ENCODE measurements around the gene TP53I11.

The TP53I11 gene

DNA sequence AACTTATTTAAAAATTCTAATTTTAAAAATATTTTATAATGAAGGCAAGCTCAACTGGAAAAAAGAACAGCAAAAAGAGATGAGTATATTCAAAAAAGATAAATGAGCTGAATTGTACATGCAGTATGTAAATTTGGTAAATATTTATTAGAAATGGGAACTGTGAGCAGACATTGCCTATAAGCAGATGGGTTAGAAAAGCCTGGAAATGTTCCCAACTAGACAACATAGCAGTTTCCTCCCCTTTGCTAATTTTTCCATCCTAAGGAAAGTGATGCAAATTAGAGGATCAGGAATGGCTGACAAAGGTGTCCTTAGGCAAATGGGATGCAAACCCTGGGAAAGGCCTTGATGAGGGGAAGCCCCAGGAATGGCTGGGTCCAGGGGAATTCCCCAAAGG lies 37.2 kb downstream of the TP53I11 start:
- no peak for DNase-seq

DNA sequence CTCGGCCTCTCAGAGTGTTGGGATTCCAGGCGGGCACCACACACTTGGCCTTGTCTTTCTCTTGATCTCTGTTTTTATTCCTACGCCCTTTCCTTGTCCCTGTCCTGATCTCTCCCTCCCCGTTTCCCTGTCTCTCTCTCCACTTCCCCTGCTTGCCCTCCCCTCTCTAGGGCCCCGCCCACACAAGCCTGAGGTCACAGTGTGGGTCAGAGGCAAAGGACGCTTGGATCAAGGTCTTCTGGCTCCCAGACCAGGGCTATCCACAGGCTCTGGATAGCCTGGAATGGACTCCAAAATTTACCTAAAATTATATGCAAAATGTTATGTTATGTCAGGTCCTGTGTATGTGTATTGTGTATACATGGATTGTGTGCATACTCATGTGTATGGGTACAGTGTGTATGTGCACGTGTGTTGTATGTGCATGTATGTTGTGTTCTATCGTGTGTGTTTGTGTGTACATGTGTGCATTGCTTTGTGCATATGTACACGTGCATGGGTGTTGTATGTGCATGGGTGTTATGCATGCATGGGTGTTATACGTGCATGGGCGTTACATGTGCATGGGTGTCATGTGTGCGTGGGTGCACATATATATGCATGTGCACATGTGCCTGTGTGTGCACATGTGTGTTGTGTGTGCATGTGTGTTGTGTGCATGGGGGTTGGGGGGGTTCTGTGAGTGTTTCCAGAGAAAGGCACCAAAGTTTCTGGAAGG lies 38.3 kb downstream of the TP53I11 start:
- DNase-seq: no peak

DNA sequence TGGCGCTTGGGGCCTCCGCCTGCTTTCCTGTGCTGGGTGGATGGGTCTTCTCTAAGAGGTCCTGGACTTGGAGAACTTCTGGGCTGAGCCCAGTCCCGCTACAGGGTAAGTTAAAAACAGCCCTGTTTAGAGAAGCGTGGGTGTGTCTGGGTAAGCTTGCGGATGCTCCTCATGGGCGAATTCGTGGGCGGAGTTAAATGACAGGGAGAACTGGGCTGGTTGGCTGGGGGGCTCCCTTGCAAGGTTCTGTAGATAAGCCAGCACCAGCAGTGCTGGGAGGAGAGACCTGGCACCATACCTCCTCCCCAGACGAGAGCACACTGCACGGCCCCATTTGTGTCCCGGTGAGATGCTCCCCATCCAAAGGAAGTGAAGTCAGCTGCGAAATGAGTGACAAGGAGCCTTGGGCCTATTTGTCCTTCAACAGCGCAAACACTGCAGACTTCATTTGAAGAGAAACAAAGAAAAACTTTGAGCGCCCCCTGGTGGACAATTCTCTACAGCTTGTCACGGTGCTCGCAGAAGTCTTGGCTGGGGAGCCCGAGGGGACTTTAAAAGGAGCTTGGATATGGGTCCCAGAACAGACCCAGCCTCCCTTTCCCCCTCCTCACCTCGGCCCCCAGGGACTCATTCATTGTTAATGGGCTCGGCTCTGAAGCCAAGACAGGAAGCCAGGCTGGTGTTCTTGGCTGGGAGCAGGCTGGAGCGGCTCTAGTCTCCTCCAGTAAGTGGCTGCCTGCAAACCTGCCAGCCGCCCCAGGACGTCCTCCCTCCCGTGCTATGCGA lies 39.5 kb downstream of the TP53I11 start:
- DNase-seq: peak; percentile 85

DNA sequence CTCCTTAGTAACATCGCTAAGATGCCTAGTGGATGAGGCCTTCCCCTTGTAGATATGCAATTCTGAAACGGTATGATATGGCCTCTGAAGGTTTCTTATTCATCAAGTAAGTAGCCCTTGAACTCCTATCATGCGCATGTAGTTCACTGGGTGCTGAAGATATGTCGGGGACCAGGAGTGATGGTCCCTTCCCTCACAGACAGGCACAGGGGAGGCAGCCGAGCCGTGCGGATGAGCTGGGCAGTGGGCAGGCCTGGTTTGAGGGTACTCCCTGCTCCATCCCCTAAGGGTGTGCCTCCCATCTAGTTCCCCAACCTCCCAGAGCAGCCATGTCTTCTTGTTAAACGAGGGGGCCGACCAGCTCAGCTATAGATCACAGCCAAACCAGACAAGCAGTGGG lies 40.1 kb downstream of the TP53I11 start:
- DNase-seq: no peak

DNA sequence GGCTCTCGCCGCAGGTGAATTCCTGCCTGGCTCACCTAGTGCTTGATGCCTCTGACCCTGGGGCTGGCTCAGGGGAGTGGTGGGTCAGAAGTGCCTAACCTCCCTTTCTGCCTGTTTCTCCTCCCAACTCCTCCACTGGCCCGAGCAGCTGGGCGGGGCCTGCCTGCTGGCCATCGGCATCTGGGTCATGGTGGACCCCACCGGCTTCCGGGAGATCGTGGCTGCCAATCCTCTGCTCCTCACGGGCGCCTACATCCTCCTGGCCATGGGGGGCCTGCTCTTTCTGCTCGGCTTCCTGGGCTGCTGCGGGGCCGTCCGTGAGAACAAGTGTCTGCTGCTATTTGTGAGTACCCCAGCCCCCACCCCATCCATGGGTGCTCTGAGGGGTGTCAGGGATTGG lies 41.1 kb downstream of the TP53I11 start:
- DNase-seq: no peak

DNA sequence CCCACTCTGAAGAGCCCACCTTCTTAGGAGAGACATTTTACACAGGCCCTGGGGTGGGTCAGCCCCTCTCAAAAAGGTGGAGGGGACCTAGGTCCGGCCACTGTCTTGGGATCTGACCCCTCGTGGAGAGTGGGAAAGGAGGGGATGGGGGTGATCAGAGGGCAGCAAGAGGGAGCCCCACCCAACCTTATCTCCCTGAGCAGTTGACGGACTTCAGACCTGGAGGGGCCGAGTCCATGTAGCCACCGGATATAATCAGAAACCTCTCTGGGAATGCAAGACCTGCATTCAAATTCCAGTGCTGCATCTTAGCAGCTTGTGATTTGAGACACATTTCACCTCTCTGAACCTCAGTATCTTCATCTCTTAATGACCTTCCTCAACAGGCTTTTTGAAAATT lies 44.0 kb downstream of the TP53I11 start:
- DNase-seq: no peak

DNA sequence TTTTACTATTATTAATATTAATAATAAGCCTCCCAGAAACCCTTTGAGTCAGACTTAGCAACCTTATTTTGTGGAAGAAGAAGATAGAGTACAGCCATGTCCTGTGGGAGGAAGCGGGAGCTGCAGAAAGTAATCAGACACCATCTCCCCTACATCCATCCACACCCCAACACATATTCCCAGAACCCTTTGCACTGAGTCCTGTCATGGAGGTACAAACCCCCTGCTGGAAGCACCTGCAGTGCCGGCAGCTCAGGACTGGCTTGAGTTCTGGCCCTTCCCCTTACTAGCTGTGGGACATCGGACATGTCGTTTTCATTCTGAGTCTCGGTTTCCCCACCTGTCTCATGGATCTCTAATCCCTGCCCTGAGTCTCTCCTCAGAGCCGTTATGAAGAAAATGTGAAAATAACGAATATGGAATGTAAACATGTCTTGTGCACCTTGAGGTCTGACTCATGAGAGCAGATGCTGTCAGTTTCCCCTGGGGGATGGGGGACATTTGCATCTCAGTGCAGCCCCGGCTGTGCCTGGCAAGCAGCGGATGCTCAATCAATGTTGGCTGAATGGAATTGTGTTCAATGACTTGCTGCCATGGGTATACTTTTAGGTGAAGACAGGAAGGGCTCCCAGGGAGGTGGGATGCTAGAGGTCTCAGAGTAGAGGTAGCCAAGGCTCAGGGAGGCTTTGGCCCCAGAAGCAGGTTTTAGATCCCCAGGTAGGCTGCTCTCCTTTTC lies 45.4 kb downstream of the TP53I11 start:
- DNase-seq: no peak

DNA sequence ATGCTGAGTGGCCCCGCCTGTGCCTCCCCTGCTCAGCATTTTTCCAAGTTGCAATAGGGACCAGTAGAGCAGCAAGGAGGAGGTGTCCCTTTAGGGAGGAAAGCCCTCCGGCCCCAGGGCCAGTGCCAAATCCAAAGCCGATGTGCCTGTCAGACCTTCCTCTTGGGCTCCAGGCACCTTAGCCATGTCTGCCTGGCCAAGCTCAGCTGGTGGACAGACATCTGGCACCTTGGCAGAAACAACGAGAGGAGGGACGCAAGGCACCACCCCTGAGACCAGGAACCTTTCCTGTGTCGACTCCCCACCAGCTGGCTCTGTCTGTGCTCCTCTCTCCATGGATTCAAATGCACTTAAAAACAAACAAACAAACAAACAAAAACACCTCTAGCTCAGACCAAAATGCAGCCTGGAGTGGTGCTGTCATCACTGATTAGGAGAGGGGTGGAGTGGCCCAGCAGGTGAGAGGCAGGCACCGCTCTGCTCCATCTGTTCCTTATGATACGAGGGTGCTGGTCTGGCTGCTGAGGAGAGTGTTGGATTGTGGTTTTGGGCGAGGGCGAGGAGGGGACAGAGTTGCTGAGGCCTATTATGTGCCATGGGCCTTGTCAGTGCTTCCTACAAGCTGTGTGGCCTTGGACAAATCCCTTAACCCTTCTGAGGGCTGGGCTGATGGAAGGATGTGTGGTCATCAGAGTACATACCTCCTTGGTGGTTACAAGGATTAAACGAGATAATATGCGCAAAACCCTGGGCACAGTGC lies 46.2 kb downstream of the TP53I11 start:
- no peak for DNase-seq

DNA sequence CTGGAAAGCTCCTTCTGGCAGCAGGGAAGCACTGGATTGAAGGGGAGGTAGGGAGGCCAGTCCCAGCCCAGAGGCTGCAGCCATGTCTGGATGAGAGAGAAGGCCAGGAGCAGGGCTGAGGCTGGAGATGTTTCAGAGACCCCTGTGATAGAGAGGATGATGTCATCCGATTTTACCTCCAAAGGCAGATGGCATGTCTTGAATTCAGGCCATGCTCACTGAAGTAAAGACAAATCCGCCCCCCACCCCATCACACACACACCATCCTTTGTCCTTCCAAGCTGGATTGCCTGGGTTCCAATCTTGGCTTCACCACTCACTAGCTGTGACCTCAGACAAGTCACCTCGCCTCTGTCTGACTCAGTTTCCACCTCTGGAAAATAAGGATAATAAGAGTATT lies 47.2 kb downstream of the TP53I11 start:
- DNase-seq: no peak

DNA sequence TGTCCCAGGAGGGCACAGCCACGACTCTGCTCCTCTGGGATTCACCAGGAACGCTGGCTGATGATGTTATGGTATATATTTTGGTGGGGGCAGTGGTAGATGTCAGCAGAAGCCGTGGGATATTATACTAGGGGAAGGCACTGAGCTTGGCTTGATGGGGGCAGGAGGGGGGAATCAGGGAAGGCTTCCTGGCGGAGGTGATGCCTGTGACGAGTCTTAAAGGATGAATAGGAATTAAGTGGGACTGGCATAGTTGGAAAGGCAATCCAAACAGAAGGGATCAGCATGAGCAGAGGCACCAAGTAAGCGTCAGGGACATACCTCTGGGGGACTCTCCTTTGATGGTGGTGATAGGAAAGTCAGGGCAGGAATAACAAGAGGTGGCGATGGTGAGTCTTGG lies 47.6 kb downstream of the TP53I11 start:
- DNase-seq: no peak

DNA sequence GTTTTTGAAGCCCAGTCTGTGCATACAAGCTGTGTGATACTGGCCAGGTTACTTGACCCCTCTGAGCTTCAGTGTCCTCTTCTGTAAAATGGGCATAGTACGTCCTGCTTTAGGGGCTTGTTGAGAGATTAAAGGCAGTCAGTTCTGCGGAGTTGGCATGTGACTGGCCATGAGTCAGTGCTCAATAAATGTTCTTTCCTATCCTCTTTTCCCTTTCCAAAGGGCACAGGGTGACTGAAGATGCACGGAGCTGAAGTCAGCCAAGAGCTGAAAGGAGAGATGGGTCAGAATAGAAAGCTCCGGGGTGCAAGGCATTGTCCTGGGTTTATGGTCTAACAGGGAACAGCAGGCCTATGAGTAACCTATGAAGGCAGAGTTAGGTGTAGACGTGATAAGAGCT lies 48.9 kb downstream of the TP53I11 start:
- no peak for DNase-seq

DNA sequence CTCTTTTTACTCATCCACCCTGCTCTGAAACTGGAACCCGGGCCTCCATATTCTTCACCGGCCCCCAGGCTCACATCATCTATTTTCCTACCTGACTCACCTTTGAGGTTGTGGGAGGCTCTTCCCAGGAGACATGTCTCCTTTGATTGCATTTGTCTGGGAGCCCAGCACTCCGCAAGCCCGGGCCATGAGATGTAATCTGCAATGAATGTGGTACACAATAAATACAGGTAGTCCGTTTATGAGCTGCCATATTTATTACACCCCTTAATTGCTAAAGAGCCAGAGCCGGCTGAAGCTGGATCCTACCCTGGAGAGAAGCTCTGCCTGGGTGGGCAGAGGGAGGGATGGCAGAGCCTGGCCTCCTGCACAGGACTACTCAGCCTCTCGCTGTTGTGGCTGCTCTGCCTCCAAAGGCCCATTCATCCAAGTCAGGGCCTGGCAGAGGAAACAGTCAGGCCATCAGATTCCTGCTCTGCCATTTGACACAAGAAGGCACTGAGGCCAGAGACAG lies 49.5 kb downstream of the TP53I11 start:
- DNase-seq: no peak

DNA sequence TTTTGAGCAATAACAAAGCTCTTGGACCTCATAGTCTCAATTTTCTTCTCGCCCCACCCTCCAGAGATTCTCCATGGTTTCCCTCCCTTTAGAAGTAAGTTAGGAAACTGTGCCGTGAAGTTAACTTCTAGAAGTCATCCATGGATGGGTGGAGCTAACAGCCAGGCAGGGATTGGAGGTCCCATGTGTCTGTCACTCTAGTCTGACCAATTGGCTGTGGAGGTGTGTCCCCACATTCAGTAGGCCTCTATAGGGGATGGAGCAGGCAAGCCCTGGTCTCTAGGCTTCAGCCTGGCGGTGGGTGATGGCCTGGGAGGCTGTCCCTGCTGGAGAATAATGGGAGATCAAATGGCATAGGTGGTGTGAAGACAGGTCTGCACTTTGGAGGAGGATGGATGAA lies 50.7 kb downstream of the TP53I11 start:
- no peak for DNase-seq

DNA sequence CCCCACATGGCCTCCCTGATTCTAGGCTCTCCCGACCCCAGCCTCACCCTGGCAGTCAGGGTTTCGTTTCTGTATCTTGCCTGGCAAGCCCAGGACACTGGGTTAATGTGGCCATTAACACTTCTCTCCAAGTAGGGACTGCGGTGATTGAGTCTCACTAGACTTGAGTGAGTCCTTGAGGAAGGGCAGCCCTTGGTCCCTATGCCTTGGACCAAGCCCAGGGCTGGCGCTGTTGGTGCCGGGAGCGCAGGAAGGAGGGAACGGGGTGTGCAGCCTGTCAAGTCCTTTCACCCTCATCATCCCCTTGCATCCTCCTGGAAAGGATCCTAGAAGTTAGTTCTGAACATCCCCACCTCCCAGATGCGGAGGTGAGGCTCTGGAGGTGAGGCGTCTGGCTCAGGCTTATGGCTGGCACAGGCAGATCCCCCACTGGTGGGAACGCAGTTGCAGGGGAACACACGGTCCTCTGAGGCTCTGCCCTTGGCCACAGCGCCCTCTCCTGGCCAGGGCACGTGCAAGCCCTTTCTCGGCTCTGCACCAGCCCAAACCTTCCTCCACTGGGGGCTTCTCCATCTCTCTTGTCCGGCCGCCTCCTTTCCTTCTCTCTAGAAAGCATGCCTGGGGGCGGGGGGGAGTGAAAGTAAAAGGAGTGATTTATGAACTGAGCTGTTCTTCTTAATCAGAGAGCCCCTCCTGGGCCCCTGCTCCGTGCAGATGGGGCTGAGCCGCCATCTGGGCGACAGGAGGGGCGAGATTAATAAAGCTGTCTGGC lies 56.7 kb downstream of the TP53I11 start:
- DNase-seq: peak; percentile 65

DNA sequence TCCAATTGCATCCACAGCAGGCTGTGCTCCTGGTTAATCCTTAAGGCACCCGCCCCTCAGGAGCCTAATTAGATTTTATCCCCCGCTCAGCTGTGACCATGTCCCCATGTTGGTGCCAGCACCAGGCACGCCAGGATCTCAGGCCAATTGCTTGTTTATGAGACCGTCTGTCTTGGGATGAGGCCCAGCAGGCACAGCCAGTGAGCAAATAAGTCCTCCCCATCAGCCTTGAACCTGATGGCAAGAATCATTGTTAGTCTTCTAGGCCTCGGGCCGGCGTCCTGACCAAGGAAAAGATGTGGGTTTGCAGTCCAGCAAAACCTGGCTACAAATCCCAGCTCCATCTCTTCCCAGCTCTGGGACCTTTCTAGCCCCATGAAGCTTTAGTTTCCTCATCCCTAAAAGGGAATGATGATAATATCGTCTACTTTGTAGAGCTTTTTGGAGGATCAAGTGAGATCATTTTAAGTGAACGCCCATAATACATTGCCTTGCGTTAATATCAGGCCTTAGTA lies 57.3 kb downstream of the TP53I11 start:
- DNase-seq: no peak

DNA sequence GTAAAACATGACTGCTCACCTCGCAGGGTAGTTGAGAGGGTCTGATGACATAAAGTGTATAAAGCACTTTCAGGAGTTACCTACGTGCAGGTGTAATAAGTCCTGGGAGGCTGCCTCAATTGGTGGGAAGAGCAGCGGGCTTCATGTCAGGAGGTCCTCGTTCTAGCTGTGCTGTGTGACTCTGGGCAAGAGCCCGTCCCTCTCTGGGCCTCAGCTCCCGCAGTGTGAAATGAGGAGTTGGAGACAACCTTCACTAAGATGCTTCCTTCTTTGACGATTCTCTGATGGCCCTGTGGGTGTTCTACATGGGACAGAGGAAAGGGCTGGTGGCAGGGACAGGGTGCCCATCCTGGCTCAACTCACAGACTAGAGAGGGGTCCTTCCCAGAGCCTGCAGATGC lies 57.8 kb downstream of the TP53I11 start:
- DNase-seq: no peak

DNA sequence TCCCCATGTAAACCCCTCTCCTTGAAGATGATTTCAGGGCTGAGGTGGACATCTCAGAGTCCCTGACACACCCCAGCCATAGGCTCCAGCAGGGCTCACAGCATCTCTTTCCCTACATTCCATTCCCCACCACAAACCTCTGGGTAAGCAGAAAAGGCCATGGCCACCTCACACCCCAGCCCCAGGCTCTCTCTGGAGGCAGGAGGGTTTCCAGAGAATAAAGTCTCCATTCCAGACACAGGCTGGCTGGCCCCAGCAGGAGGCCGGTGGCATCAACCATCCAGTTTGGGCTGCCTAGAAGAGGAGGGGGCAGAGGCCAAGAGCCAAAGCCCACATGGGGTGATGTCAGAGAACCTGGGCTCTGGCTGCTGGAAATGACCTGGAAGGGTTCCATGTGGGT lies 61.4 kb downstream of the TP53I11 start:
- DNase-seq: no peak

DNA sequence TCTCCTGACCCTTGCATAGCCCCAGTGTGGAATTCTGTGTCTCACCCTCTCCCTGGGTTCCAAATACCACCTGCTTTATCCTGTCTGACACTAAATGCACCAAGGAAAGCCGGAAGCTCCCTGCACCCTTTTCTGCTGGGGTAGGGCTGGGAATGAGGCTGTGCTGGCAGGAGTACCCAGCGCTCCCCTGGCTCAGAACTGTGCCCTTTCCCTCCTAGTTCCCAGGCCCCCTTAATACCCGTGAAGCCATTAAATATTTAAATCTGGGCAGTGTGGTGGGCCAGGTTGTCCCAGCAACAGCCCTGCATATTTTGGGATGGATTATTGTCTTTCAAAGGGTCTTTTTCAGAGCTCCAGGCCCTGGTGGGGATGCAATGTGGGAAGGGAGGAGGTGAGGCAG lies 63.0 kb downstream of the TP53I11 start:
- DNase-seq: no peak

DNA sequence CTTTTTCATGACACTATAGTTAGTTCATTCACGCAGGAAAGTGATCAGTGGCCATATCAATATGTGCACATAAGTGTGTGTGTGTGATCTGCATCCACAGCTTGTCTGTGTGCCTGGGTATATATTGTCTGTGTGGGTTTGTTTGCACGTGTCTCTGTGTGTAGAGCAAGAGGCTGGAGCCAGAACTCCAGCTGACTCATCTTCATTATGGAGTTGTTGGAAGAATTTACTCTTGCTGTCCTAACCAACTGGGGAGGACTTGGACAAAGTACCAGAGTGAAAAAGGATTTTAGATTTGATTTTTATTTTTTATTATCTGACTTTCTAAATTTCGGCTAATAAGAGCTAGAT lies 63.9 kb downstream of the TP53I11 start:
- no peak for DNase-seq

DNA sequence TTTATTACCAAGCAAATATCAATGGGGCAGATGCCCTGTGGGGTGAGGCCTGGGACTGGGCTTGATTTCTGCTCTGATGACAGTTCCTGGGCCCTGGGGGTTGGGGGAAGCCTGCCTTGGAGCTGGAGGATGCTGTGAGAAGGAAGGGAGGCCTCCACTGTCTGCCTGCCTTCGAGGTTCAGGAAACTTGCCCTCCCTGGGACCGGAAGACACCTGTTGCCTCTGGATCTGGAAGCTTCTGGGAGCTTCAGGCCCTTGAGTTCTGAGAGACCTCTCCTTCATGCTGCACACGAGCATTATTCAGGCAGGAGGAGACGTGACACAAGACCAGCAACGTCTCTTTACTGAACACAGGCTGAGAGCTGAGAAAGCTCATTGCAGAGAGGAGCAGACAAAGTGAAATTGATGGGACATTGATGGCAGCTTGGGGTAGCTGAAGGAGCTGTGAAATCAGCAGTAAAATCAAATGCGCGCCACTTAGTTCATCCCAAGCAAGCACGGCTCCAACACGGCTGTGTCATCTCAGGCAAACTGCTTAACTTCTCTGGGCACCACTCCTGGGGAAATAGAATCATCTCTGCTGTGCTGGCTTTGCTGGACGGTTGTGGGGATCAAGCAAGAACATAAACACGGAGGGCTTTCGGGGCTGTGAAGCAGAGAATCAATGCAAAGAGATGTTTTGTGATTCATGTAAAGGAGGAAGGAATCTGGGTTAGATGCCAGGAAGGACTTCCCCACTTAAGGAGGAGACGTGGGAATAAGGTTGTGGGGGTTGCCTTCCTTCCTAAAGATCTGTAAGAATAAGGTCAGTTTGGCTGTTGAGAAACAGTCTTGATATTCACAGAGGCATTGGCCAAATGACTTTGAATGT lies 64.5 kb downstream of the TP53I11 start:
- no peak for DNase-seq

Measured in right kidney (tissue), 1 donor.